A375 (cell line): Measurements from ENCODE around the gene AP2B1. TPM values are rescaled to one million over a fixed set of nuclear protein-coding genes. Genes with fewer than 3 reads are reported as not detected.
A peak's percentile ranks its signal among the peaks of the same experiment; 100 is the strongest.

ENCODE experiments used
- small RNA-seq: library from RNA; depleted of rRNA; stranded (forward); fragments of <200 nt; gene quantifications from one replicate; pipeline ENCODE3, GENCODE V24; 2014
- total RNA-seq: library from RNA; depleted of rRNA; stranded (reverse); fragments of >200 nt; shearing (Covaris generic); gene quantifications from 2 replicates; pipeline ENCODE4 v1.2.3, GENCODE V29; 2014; rRNA removed

The AP2B1 gene
- 57.3 and 60.0 TPM in 2 replicates for total RNA-seq

DNA sequence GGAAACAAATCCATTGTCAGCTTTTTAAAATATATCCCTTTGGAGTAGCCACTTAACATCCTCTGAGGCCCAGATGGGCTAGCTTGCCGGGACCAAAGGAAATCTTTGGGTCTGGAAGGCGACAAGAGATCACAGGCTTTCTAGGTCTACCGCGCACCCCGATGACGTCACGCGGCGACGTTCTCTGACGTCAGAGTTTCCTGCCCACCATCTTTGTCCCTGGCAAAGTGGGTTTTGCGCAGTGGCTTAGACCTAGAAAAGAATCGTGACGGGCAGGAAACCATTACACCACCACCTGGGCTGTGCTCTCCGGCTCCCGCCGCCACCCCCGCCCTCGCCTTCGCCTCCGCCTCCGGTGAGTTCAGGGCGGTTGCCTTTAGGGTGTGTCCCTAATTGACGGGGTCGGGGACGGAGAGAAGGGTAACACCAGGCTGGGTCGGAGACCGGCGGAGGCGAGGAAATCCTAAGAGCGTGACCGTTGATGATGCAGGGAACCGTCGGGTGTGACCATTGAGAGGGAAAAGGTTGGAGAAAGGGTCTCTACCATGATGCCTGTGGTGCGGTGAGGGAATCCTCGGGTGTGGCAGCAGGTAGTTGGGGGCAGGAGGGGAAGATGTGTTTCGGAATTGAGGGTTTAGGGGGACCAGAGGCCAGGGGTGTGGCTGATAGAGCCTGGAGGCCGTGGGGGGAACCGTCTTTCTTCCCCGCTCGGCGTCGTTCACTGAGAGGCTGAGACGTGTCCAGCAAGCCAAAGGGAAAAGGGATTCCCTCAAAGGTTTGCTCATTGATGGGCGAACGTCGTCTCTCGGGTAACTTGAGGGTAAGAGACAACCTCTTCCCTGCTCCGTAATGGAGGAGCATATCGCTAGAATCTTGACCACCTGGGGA is at the start of gene AP2B1:
Gene AP2B1 (plus strand): TSS at position 249 of the 888 bp plus-strand sequence. CDS start 6,709 bp downstream, outside the sequence.

DNA sequence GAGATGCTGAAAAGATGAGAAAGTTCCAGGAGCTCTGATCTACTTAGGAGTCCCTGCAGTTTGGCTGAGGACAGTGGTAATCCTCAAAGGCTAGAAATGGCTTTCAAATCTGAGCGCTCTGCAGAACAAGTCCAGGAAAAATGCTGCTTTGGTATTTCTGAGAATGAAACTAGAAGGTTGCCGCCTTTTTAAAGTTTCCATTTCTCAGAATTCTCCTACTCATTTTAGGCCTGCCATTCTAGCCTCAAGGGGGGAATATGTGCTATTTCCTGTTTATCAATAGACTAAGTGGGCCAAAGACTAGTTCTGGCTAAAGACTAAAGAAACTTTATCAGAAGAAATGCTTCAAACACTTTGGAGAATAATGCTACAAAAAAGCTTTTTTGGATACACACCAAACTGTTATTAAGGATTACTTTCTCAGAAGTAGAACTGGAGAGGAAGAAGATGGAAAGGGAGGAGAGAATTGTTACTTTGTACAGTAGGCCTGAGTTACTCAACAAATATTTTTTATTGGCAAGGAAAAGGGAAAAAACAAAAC is 49.5 kb upstream of the AP2B1 start, which contains the start of gene SLFN12L:
Gene SLFN12L (minus strand): TSS at position 78 of the 541 bp plus-strand sequence. CDS start 15,314 bp downstream, outside the sequence.

DNA sequence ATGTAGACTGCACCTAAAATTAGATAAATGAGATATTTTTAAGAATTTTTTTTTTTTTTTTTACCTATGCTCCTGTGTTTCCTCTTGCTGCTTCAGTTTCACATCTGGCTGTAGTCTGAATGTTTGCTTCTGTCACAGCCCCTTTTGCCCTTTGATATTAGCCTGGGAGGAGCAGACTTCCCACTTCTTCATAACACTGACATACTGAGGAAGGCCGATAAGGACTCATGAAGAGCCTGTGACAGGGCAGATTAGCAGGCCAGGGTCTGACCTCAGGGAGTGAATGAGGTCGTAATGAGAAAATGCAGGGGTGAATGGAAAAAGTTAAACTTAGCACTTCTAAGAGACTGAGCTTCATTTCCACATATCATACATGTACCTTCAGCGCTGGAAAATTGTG is 26.4 kb upstream of the AP2B1 start, which contains the start of gene SLFN14:
Gene SLFN14 (minus strand): TSS at position 117 of the 400 bp plus-strand sequence. CDS start 2,757 bp downstream, outside the sequence.

DNA sequence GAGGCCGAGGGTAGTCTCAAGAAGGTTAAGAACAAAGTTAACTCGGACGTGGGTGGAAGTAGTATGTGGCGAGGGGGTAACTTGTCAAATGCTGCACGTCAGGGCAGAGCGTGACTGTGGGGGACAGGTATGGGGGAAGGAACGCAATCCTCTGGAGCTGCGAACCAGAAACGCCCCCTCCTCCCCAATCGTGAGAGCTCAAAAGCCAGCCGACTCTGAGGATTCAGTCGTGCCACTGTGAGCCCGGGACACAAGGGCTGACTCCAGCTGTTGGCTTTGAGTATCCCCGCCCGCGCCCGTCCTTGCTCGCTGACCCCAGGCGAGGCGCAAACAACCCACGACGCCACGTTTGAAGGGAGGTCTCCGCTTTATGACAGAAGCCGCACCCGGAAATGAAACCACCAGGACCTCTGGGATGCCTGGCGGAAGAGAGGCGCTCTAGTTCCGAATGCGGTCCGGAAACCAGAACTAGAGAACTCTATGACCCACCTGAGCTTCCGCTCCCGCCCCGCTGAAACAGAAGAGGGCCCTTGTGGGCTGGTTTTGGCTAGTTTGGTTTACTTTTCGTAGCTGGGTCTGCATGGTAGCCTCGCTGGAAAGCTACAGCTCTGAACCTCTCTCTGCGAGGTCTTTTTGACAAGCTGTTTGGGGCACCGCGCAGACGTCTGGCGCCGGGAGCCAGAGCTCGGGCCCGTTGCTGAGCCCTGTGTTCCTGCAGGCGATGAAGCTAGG is 8.8 kb upstream of the AP2B1 start, which contains the start of gene PEX12:
Gene PEX12 (minus strand): TSS at position 375 of the 732 bp plus-strand sequence. CDS start 550 bp downstream, outside the sequence.

DNA sequence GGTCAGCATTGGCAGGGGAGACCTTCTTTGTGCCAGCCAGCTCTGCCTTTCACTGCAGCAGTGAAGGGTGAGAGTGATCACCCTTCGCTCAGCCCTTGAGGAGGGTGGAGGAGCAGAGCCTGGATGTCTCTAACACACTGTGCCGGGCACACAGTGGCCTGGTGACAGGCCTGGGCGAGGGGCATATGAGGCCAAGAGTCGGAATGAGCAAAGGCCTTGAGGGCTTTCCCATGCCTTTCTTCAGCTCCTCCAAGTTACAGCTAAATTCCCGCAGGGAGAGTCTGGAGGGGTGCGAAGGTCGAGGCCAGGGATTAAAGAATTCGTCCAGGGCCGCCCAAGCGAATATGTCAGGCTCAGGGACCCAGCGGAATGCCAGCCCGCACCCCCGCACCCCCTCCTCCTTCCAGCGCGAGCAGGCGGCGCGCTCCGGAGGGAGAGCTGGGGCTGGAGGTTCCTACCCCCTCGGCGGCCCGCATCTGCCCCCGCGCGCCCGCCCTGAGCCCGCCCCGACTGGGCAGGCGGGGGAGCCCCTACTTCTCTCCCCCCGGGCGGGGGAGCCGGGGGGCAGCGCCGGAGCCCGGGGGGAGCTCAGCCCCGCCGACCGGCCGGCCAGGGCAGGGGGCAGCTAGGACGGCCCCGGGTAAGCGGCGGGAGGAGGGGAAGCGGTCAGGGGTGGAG is 144.3 kb downstream of the AP2B1 start, which contains the start of gene RASL10B:
Gene RASL10B (plus strand): TSS at position 401 of the 678 bp plus-strand sequence. CDS start 3,546 bp downstream, outside the sequence.

DNA sequence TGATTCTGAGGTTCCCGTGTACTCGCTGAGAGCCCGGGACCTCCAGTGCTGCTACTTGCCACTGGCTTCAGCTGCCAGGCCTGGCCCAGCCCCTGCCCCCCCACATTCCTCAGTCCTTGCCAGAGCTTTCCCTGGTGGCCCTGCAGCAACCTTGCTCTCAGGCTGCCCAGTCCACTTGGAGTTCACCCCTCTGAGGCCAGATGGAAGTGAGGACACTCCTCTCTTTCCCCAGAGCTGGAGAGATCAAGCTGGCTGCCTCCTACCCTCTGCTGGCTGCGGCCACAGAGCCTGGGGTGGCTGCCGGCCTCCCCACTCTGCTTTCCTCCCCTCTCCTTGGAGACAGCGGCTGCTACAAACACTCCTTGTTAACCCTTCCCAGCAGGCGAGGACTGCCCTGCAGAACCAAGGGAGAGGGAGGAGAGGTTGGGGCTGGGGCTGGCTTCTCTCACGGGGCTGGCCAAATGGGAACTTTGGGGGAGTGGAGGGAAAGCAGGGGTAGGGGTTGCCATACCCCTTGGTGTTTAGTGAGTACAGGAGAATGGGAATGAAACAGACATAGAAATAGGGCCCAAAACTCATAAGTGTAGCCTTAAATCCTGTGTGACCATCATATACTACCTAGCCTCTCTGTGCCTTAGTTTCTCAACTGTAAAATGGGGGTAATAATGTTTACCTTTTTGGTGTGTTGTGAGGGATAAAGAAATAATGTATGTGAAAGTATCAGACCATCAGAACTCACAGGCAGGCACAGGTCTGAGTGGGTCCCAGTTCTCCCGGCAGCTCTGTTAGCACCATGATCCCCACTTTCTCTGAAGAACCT is 166.0 kb downstream of the AP2B1 start, which contains the start of gene GAS2L2:
Gene GAS2L2 (minus strand): TSS at position 295 of the 820 bp plus-strand sequence. CDS start 389 bp downstream, outside the sequence.

DNA sequence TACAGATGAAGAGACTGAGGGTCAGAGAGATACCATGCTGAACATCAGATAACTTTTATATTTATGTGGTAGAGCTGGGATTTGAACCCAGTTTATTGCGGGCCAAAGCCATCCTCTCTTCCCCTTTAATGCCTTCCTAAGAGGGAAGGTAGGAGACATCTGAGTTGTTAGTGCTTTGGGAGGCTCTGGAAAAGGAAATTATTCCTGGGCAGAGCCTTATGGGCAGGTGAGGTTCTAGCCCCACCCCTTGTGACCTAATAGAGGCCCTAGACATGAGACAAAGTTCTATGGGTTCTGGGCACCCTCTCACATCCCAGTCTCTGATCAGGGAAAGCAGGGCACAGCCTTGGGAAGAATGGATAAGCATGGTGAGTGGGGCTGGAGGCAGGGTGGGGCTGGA is 173.5 kb downstream of the AP2B1 start, which contains the start of gene C17orf50:
Gene C17orf50 (plus strand): TSS at position 301 of the 400 bp plus-strand sequence. CDS start 55 bp downstream, at position 356.

Small RNA genes within 50 kb of the gene (small RNA-seq; reads per million reads assigned to genes)
- gene AC004134.1, result not detected
- not detected for gene AC015911.1
- gene SNORD7, result 37.1 reads per million, percentile 94 among the genes with 10 or more reads in this experiment

Other genes with a start within 250 kb of the AP2B1 start
- 31.5 and 34.9 TPM in 2 replicates for gene SLFN11, start 213.7 kb upstream of the AP2B1 start, total RNA-seq
- gene SLFN12, start 154.8 kb upstream of the AP2B1 start, total RNA-seq, result 11.4 and 16.6 TPM in 2 replicates
- 0.49 and 1.8 TPM in 2 replicates for gene SLFN13, start 138.6 kb upstream of the AP2B1 start, total RNA-seq
- gene SLFN12L, start 49.6 kb upstream of the AP2B1 start, total RNA-seq, result 0.08 TPM in 1 of 2 replicates, not detected in the other
- not detected in 2 replicates for gene SLFN14, start 26.5 kb upstream of the AP2B1 start, total RNA-seq
- 5.6 and 6.7 TPM in 2 replicates for gene PEX12, start 8.8 kb upstream of the AP2B1 start, total RNA-seq
- gene RASL10B, start 144.3 kb downstream of the AP2B1 start, total RNA-seq, result 0.53 and 0.57 TPM in 2 replicates
- gene GAS2L2, start 165.9 kb downstream of the AP2B1 start, total RNA-seq, result not detected in 2 replicates
- gene C17orf50, start 173.6 kb downstream of the AP2B1 start, total RNA-seq, result not detected in 2 replicates
- gene MMP28, start 208.3 kb downstream of the AP2B1 start, total RNA-seq, result not detected in 2 replicates
- gene TAF15, start 222.2 kb downstream of the AP2B1 start, total RNA-seq, result 61.1 and 63.6 TPM in 2 replicates